AG10803 (cell line): ENCODE measurements around the gene DHFR2.

ENCODE experiments used
- DNase-seq: peaks from one replicate; pipeline ENCODE4 v3.0.0; 2010; ENCODE audit warnings: low read depth
- H3K4me3 ChIP-seq: 2 replicates; pipeline ENCODE4 v1.5.1; 2011; ENCODE audit warnings: mild to moderate bottlenecking, low read length, control low read depth
- CTCF ChIP-seq: conservative IDR thresholded peaks from 2 replicates; pipeline ENCODE4 v1.5.1; 2011; ENCODE audit warnings: mild to moderate bottlenecking, low read length, control low read depth, inconsistent platforms

DHFR2 gene

GRCh38 chr3:94015025-94015424 is 47.7 kb downstream of the DHFR2 start:
- H3K4me3 ChIP-seq = no peak overlapping the region
- no peak for TF ChIP-seq CTCF
- no peak for DNase-seq

DNA sequence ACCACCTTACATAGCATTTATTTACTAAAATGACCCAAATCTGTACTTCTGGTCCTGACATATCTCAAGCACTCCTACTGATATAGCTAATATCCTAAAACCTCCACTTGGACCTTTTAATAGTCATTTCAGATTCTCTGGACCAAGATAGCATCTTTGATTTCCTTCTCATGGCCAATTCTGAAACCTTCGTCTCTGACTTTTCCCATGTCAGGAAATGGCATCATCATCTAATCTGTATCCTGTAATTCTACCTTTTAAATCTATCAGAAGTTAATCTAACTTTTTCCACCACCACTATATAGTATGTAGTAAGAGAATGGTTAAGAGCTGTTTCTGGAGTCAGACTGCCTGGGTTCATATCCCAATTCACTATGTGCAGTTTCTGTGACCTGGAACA is 50.5 kb downstream of the DHFR2 start:
- H3K4me3 ChIP-seq = no peak overlapping the region
- DNase-seq = no peak
- TF ChIP-seq CTCF = no peak

GRCh38 chr3:94011233-94011711 is 51.4 kb downstream of the DHFR2 start:
- H3K4me3 ChIP-seq = no peak overlapping the region
- DNase-seq = no peak
- no peak for TF ChIP-seq CTCF

GRCh38 chr3:94009608-94010007 is 53.1 kb downstream of the DHFR2 start:
- TF ChIP-seq CTCF = no peak
- no peak for DNase-seq
- H3K4me3 ChIP-seq = no peak overlapping the region

GRCh38 chr3:94008253-94008652 is 54.5 kb downstream of the DHFR2 start:
- TF ChIP-seq CTCF = no peak
- DNase-seq = no peak

More at GRCh38 chr3:94008253-94008652, 54.5 kb downstream of the DHFR2 start:
- H3K4me3 ChIP-seq = no peak overlapping the region
